Lower lobe of right lung (tissue), 2 donors: Measurements from ENCODE around the gene KCNIP1. TPM values are rescaled to one million over a fixed set of nuclear protein-coding genes. Genes with fewer than 3 reads are reported as not detected.

Experiments used
- ATAC-seq, 2 donors: fragments of 200-7000 bp; cut with Tn5 transposase; one replicate each; pipeline ENCODE4 v1.9.1; 2020 to 2022; ENCODE audit warnings: mild to moderate bottlenecking in 2 of 2, moderate library complexity in 2 of 2
- DNase-seq: peaks from one replicate; pipeline ENCODE4 v3.0.0-alpha.2; 2020
- H3K27ac ChIP-seq: fragments of 200-600 bp; one replicate; pipeline ENCODE4 v1.8.0; 2022
- H3K27me3 ChIP-seq: fragments of 200-600 bp; one replicate; pipeline ENCODE4 v1.8.0; 2022; ENCODE audit warnings: low read depth
- H3K36me3 ChIP-seq: fragments of 200-600 bp; one replicate; pipeline ENCODE4 v1.8.0; 2022; ENCODE audit warnings: mild to moderate bottlenecking
- H3K4me1 ChIP-seq: fragments of 200-600 bp; one replicate; pipeline ENCODE4 v1.8.0; 2022
- H3K4me3 ChIP-seq: fragments of 200-600 bp; one replicate; pipeline ENCODE4 v1.8.0; 2022; ENCODE audit warnings: mild to moderate bottlenecking
- H3K9me3 ChIP-seq: fragments of 200-600 bp; one replicate; pipeline ENCODE4 v1.8.0; 2022
- intact Hi-C: fragments of 100-400 bp; cut with DNase I; formaldehyde crosslinking; loops from one replicate; pipeline ENCODE4 v1.11.0; 2022
- total RNA-seq: library from RNA; stranded (reverse); fragmentation: NEBNext Ultra II Directional; extraction: Animal tissue kit (Norgen Biotek cat#: 25700); gene quantifications from one replicate; pipeline ENCODE4 v1.2.1, GENCODE V29; 2021
- TF ChIP-seq, protein P1 (sequence below): fragments of 200-600 bp; IDR thresholded peaks from one replicate; pipeline ENCODE4 v1.8.0; 2022; ENCODE audit warnings: antibody characterized with exemption, mild to moderate bottlenecking
- donor health status: DM: no; HTN: yes; CAD: no; lungs with severe emphysema.

Gene KCNIP1
- total RNA-seq, 1 donor from 2014 or later, result 1.7 TPM

DNA sequence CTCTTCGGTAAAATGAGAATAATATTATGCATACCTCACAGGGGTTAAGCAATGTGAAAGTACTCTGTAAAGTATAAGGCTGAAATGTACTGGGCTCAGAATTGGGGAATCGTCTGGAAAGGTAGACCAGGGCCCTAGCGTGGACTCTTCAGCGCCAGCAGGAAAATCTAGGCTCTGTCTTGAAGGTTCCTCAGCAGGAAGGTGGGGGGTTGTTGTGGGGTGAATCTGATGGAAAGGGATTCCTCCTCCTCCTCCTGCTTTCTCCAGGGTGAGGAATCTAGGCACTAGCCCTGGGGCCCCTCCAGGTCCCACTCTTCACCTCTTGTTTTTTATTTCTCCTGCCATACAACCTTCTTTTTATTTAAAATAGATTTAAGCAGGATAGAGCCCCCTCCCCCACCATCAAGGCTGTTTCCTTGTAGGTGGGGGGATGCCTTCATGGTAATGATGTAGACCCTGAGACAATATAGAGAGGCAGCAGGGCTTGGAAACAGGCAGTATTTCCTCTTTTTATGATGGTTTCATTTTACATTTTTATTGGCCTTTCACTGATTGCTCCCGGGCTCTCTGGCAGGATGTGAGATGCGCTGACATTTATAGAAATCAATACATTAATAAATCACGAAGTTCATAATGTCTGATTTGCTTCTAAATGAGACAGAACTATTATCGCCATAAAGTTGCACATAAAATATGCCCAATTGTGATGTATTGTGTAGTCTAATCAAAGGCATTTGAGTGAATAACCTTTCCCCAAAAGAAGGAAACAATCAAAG, 200.8 kb downstream of the KCNIP1 start:
- no peak overlapping the region for H3K27ac ChIP-seq
- no peak for DNase-seq
- H3K9me3 ChIP-seq, result no peaks in the 10 kb centered on the region
- H3K36me3 ChIP-seq, result no peaks in the 10 kb centered on the region
- intact Hi-C loops, result no loop called here
- H3K27me3 ChIP-seq, result peaks cover 2% of the 10 kb centered on the region
- no peak overlapping the region for H3K4me3 ChIP-seq
- TF ChIP-seq, protein P1, sequence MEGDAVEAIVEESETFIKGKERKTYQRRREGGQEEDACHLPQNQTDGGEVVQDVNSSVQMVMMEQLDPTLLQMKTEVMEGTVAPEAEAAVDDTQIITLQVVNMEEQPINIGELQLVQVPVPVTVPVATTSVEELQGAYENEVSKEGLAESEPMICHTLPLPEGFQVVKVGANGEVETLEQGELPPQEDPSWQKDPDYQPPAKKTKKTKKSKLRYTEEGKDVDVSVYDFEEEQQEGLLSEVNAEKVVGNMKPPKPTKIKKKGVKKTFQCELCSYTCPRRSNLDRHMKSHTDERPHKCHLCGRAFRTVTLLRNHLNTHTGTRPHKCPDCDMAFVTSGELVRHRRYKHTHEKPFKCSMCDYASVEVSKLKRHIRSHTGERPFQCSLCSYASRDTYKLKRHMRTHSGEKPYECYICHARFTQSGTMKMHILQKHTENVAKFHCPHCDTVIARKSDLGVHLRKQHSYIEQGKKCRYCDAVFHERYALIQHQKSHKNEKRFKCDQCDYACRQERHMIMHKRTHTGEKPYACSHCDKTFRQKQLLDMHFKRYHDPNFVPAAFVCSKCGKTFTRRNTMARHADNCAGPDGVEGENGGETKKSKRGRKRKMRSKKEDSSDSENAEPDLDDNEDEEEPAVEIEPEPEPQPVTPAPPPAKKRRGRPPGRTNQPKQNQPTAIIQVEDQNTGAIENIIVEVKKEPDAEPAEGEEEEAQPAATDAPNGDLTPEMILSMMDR, result no peak
- ATAC-seq, result no peak
- no peaks in the 10 kb centered on the region for H3K4me1 ChIP-seq

DNA sequence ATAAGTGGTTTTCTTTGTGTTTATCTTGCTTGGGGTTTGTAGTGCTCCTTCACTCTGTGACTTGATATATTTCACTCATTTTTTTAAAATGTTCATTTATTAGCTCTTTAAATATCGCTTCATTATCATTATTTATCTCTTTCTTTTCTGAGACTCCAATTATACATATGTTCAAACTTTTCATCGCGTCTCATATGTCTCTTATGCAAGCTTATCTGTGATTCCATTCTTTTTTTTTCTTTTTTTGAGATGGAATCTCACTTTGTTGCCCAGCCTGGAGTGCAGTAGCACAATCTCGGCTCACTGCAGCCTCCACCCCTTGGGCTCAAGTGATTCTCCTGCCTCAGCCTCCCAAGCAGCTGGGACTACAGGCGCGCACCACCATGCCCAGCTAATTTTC, 205.8 kb downstream of the KCNIP1 start:
- ATAC-seq, result no peak
- TF ChIP-seq, protein P1, result no peak
- H3K36me3 ChIP-seq, result no peaks in the 10 kb centered on the region
- no peak overlapping the region for H3K27ac ChIP-seq
- no peak overlapping the region for H3K4me3 ChIP-seq
- H3K9me3 ChIP-seq, result no peaks in the 10 kb centered on the region
- H3K4me1 ChIP-seq, result no peaks in the 10 kb centered on the region
- intact Hi-C loops, result no loop called here
- no peaks in the 10 kb centered on the region for H3K27me3 ChIP-seq
- no peak for DNase-seq

DNA sequence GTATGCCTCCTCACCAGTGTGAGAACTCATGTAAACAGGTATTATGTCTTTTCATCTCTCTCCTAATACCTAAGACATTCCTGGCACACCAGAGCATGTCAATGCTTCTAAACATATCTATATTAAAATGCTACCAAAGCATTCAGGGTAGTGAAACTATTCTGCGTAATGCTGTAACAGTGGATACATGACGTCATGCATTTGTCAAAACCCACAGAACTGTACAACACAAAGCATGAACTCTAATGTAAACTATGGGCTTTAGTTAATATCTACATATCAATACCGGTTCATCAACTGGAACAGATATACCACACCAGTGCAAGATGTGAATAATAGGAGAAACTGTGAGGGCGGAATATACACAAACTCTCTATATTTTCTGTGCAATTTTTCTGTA, 207.5 kb downstream of the KCNIP1 start:
- intact Hi-C loops, result no loop called here
- H3K27ac ChIP-seq, result no peak overlapping the region
- TF ChIP-seq, protein P1, result no peak
- H3K4me1 ChIP-seq, result no peaks in the 10 kb centered on the region
- ATAC-seq, result no peak
- H3K4me3 ChIP-seq, result no peak overlapping the region
- no peaks in the 10 kb centered on the region for H3K36me3 ChIP-seq
- H3K27me3 ChIP-seq, result no peaks in the 10 kb centered on the region
- no peak for DNase-seq
- no peaks in the 10 kb centered on the region for H3K9me3 ChIP-seq

DNA sequence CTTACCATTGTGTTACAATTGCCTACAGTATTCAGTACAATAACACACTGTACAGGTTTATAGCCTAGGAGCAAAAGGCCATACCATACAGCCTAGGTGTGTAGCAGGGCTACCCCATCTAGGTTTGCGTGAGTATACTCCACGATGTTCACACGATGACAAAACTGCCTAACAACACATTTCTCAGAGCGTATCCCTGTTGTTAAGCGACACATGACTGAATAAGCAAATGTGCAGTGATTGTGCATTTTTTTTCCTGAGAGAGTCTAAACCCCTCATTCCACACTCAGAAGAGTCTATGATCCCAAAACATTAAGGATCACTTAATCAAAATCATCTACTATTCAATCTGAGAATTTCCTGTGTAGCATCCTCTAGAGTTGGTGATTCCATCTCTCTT, 211.3 kb downstream of the KCNIP1 start:
- DNase-seq (no peak), ATAC-seq (no peak)
- Histone ChIP-seq H3K9me3 (no peaks in the 10 kb centered on the region), H3K36me3 (no peaks in the 10 kb centered on the region), H3K27me3 (peaks cover 18% of the 10 kb centered on the region), H3K27ac (no peak overlapping the region), H3K4me1 (no peaks in the 10 kb centered on the region), H3K4me3 (no peak overlapping the region)
- TF ChIP-seq, protein P1, result no peak
- intact Hi-C loops, result no loop called here

DNA sequence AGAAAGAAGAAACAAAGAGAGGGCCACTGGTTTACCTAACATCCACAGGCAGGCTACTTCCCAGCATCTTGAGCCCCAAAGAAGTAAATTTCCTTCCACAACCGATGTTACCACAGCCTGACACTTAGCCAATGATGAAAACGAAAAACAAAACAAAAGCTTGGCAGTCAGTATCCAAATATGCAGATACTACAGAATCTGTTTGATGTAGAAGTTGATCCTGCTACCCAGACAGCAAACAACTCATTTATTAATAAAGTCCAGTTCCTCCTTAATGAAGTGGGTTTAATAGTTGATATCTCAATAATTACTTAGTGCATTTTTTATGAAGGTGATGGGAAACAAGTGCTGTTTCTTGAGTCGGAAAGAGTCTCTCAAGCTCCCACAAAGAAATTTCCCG, 212.6 kb downstream of the KCNIP1 start:
- Histone ChIP-seq H3K36me3 (no peaks in the 10 kb centered on the region), H3K4me3 (no peak overlapping the region), H3K9me3 (no peaks in the 10 kb centered on the region), H3K4me1 (no peaks in the 10 kb centered on the region), H3K27me3 (peaks cover 28% of the 10 kb centered on the region), H3K27ac (no peak overlapping the region)
- TF ChIP-seq, protein P1, result no peak
- intact Hi-C loops, result no loop called here
- no peak for DNase-seq
- ATAC-seq, result no peak
